Measurements from ENCODE around the gene FOXP2.
"Not testable (repeated sequence)": the region's sequence is repeated elsewhere in the genome, so short reads cannot be mapped to it uniquely, and the experiment has no call there.

Gene FOXP2

GRCh38 chr7:114540291-114540690 is 125.7 kb downstream of the FOXP2 start:
- 0 out of 2 replicates have a peak, but pooled peaks cover 6% of the 10 kb centered on the region for H3K4me1 ChIP-seq (ENCODE audit: low read length)
- H3K4me3 ChIP-seq (ENCODE audit: low read length), result no peak overlapping the region
- H3K4me2 ChIP-seq (ENCODE audit: low read length), result no peak overlapping the region
- no peak overlapping the region for H3K9ac ChIP-seq (ENCODE audit: low read length)
- no peaks in the 10 kb centered on the region for H3K79me2 ChIP-seq (ENCODE audit: low read length)
- H3K36me3 ChIP-seq (replicated peaks; ENCODE audit: low read depth, low read length), result no peaks in the 10 kb centered on the region
- H3K9me3 ChIP-seq (ENCODE audit: insufficient read depth, low read length), result no peaks in the 10 kb centered on the region
- H2AFZ ChIP-seq (ENCODE audit: low read depth, low read length), result no peak overlapping the region
- TF ChIP-seq EZH2phosphoT487 (IDR thresholded peaks at IDR 0.05; ENCODE audit: low read depth), result no peak
- TF ChIP-seq CTCF (IDR thresholded peaks at IDR 0.05; ENCODE audit: low read depth, low read length), result no peak
- no peak overlapping the region for H3K27ac ChIP-seq (ENCODE audit: low read length)
- no peaks in the 10 kb centered on the region for H4K20me1 ChIP-seq (ENCODE audit: insufficient read depth, low read length)
- H3K27me3 ChIP-seq (ENCODE audit: low read depth, low read length), result no peaks in the 10 kb centered on the region

- not testable (repeated sequence) for H3K9me3 ChIP-seq (ENCODE audit: insufficient read depth, low read length); H3K36me3 ChIP-seq (replicated peaks; ENCODE audit: low read depth, low read length); H3K4me1 ChIP-seq (ENCODE audit: low read length); H3K27me3 ChIP-seq (ENCODE audit: low read depth, low read length); H3K27ac ChIP-seq (ENCODE audit: low read length); H3K9ac ChIP-seq (ENCODE audit: low read length); H2AFZ ChIP-seq (ENCODE audit: low read depth, low read length); H3K4me2 ChIP-seq (ENCODE audit: low read length); H4K20me1 ChIP-seq (ENCODE audit: insufficient read depth, low read length); H3K79me2 ChIP-seq (ENCODE audit: low read length); H3K4me3 ChIP-seq (ENCODE audit: low read length)
Observed at GRCh38 chr7:114547346-114547745, 132.7 kb downstream of the FOXP2 start.

- Histone ChIP-seq H2AFZ (ENCODE audit: low read depth, low read length) (no peak overlapping the region), H3K4me3 (ENCODE audit: low read length) (no peak overlapping the region), H3K27ac (ENCODE audit: low read length) (no peak overlapping the region), H3K9me3 (ENCODE audit: insufficient read depth, low read length) (no peaks in the 10 kb centered on the region), H3K4me1 (ENCODE audit: low read length) (no peaks in the 10 kb centered on the region), H3K36me3 (replicated peaks; ENCODE audit: low read depth, low read length) (no peaks in the 10 kb centered on the region), H3K9ac (ENCODE audit: low read length) (no peak overlapping the region), H4K20me1 (ENCODE audit: insufficient read depth, low read length) (no peaks in the 10 kb centered on the region), H3K27me3 (ENCODE audit: low read depth, low read length) (no peaks in the 10 kb centered on the region), H3K79me2 (ENCODE audit: low read length) (no peaks in the 10 kb centered on the region), H3K4me2 (ENCODE audit: low read length) (no peak overlapping the region)
- TF ChIP-seq CTCF (IDR thresholded peaks at IDR 0.05; ENCODE audit: low read depth, low read length) (no peak), EZH2phosphoT487 (IDR thresholded peaks at IDR 0.05; ENCODE audit: low read depth) (no peak)
Observed at GRCh38 chr7:114548081-114548980, 133.7 kb downstream of the FOXP2 start.

- no peaks in the 10 kb centered on the region for H3K36me3 ChIP-seq (replicated peaks; ENCODE audit: low read depth, low read length)
- peak overlapping the region; percentile 39; the same call in 1 of the 2 replicates for H2AFZ ChIP-seq (ENCODE audit: low read depth, low read length)
- H3K4me1 ChIP-seq (ENCODE audit: low read length), result peaks cover 20% of the 10 kb centered on the region
- H3K27me3 ChIP-seq (ENCODE audit: low read depth, low read length), result no peaks in the 10 kb centered on the region
- no peaks in the 10 kb centered on the region for H3K79me2 ChIP-seq (ENCODE audit: low read length)
- peak overlapping the region; percentile 57 for H3K4me3 ChIP-seq (ENCODE audit: low read length)
- peak overlapping the region; percentile 77 for H3K4me2 ChIP-seq (ENCODE audit: low read length)
- 0 out of 2 replicates have a peak overlapping the region, but pooled peaks have one; percentile 22 for H3K9ac ChIP-seq (ENCODE audit: low read length)
- H3K27ac ChIP-seq (ENCODE audit: low read length), result peak overlapping the region; percentile 41
- TF ChIP-seq CTCF (IDR thresholded peaks at IDR 0.05; ENCODE audit: low read depth, low read length) (no peak), EZH2phosphoT487 (IDR thresholded peaks at IDR 0.05; ENCODE audit: low read depth) (no peak)
- no peaks in the 10 kb centered on the region for H4K20me1 ChIP-seq (ENCODE audit: insufficient read depth, low read length)
- no peaks in the 10 kb centered on the region for H3K9me3 ChIP-seq (ENCODE audit: insufficient read depth, low read length)
Observed at GRCh38 chr7:114554781-114555537, 140.3 kb downstream of the FOXP2 start.
